Mammary epithelial cell (primary cell): ENCODE results near the gene JCHAIN.

ENCODE experiments used
- CTCF ChIP-seq, 2 donors: IDR thresholded peaks in 1 of 2; conservative IDR thresholded peaks in 1 of 2; 2 replicates each; pipeline ENCODE4 v1.5.1; 2011 to 2012; ENCODE audit warnings: inconsistent platforms in 2 of 2, low read length in 2 of 2, mild to moderate bottlenecking in 2 of 2, control low read depth in 1 of 2, low read depth in 1 of 2; ENCODE audit not compliant: insufficient read depth in 1 of 2; ENCODE audit errors: extremely low read depth in 1 of 2
- EZH2 ChIP-seq: IDR thresholded peaks from 2 replicates; pipeline ENCODE4 v1.6.1; 2012; ENCODE audit warnings: low read length, inconsistent platforms, borderline replicate concordance

- TF ChIP-seq CTCF (conservative IDR thresholded peaks at IDR 0.05 in 1 of 2, IDR thresholded peaks at IDR 0.05 in 1 of 2; ENCODE audit: extremely low read depth in 1 of 2, insufficient read depth in 1 of 2, low read depth in 1 of 2, low read length in 2 of 2) (no peak), EZH2 (no peak)
These were observed 25.4 kb upstream of the JCHAIN start for GRCh38 chr4:70691661-70692060.
